IMR-90 (cell line): ENCODE results near the gene SEL1L. TPM values are rescaled to one million over a fixed set of nuclear protein-coding genes. Genes with fewer than 3 reads are reported as not detected.
"Not testable (repeated sequence)": the region's sequence is repeated elsewhere in the genome, so short reads cannot be mapped to it uniquely, and the experiment has no call there.

Source experiments
- ATAC-seq: fragments of 200-7000 bp; cut with Tn5 transposase; 2 replicates; pipeline ENCODE4 v1.9.1; 2020; ENCODE audit warnings: low read depth, mild to moderate bottlenecking, moderate library complexity
- BruUV-seq: library from RNA; stranded (reverse); fragments of 400-500 nt; replicated peaks from 2 replicates; lab custom pipeline; 2021; lab: Mats Ljungman, UMichigan
- CTCF ChIA-PET: fragments of 300-600 bp; formaldehyde crosslinking; extraction: SDS; loops from one replicate; lab custom pipeline; 2021; ENCODE audit warnings: antibody characterized with exemption; lab: Yijun Ruan, JAX
- POLR2A ChIA-PET: fragments of 300-600 bp; sonication (Branson Sonifier 250); formaldehyde crosslinking; loops from one replicate; lab custom pipeline; 2022; ENCODE audit warnings: antibody characterized with exemption; ENCODE audit not compliant: unreplicated experiment; lab: Charles Lee
- DNase-seq: peaks from one replicate; pipeline ENCODE4 v3.0.0; 2013
- H2AFZ ChIP-seq: replicated peaks from 2 replicates; pipeline ENCODE3; 2013; ENCODE audit warnings: low read length, mild to moderate bottlenecking; ENCODE audit not compliant: poor library complexity
- H2AK5ac ChIP-seq: 2 replicates; pipeline ENCODE4 v1.6.1; 2013; ENCODE audit warnings: low read depth, low read length, inconsistent platforms
- H2AK9ac ChIP-seq: replicated peaks from 2 replicates; pipeline ENCODE3; 2013; ENCODE audit warnings: mild to moderate bottlenecking, low read depth, low read length, moderate library complexity; ENCODE audit not compliant: poor library complexity
- H2BK120ac ChIP-seq: 2 replicates; pipeline ENCODE4 v1.6.1; 2013; ENCODE audit warnings: low read depth, low read length, inconsistent platforms
- H2BK15ac ChIP-seq: 3 replicates; pipeline ENCODE4 v1.6.1; 2013; ENCODE audit warnings: low read depth, low read length, inconsistent platforms
- H2BK20ac ChIP-seq: 2 replicates; pipeline ENCODE4 v1.6.1; 2013; ENCODE audit warnings: low read depth, mild to moderate bottlenecking, inconsistent platforms, low read length, moderate library complexity
- H2BK5ac ChIP-seq: 2 replicates; pipeline ENCODE4 v1.6.1; 2013; ENCODE audit warnings: mild to moderate bottlenecking, low read depth, low read length, inconsistent platforms; ENCODE audit not compliant: poor library complexity, severe bottlenecking
- H3K14ac ChIP-seq: replicated peaks from 2 replicates; pipeline ENCODE4 v1.6.1; 2013; ENCODE audit warnings: low read depth, low read length, inconsistent platforms
- H3K18ac ChIP-seq: 2 replicates; pipeline ENCODE4 v1.6.1; 2013; ENCODE audit warnings: low read depth, low read length, control low read depth
- H3K23ac ChIP-seq: 2 replicates; pipeline ENCODE4 v1.6.1; 2013; ENCODE audit warnings: low read depth, low read length, inconsistent platforms
- H3K27ac ChIP-seq: 2 replicates; pipeline ENCODE4 v1.5.1; 2013; ENCODE audit warnings: mild to moderate bottlenecking, control low read depth, low read length; ENCODE audit not compliant: insufficient read depth
- H3K27me3 ChIP-seq: 2 replicates; pipeline ENCODE4 v1.6.1; 2013; ENCODE audit warnings: low read length; ENCODE audit not compliant: control insufficient read depth, insufficient read depth
- H3K36me3 ChIP-seq: 2 replicates; pipeline ENCODE4 v1.6.1; 2013; ENCODE audit warnings: low read length, mixed read lengths; ENCODE audit not compliant: control insufficient read depth, insufficient read depth
- H3K4ac ChIP-seq: 2 replicates; pipeline ENCODE4 v1.6.1; 2013; ENCODE audit warnings: low read depth, low read length, inconsistent platforms
- H3K4me1 ChIP-seq: 2 replicates; pipeline ENCODE4 v1.6.1; 2013; ENCODE audit warnings: low read length, mixed read lengths; ENCODE audit not compliant: control insufficient read depth, insufficient read depth
- H3K4me2 ChIP-seq: 2 replicates; pipeline ENCODE4 v1.6.1; 2013; ENCODE audit warnings: low read depth, mild to moderate bottlenecking, control low read depth, low read length, moderate library complexity
- H3K4me3 ChIP-seq: 2 replicates; pipeline ENCODE4 v1.5.1; 2013; ENCODE audit warnings: low read depth, mild to moderate bottlenecking, control low read depth, low read length, moderate library complexity; ENCODE audit not compliant: insufficient read depth
- H3K56ac ChIP-seq: 2 replicates; pipeline ENCODE4 v1.6.1; 2013; ENCODE audit warnings: low read length, inconsistent platforms; ENCODE audit not compliant: insufficient read depth; ENCODE audit errors: extremely low read depth
- H3K79me1 ChIP-seq, 2 experiments: 2 replicates each; pipeline ENCODE4 v1.6.1; 2013; ENCODE audit warnings: low read length in 2 of 2, inconsistent platforms in 1 of 2, low read depth in 1 of 2
- H3K9ac ChIP-seq: 2 replicates; pipeline ENCODE4 v1.6.1; 2013; ENCODE audit warnings: low read depth, low read length, control low read depth
- H3K9me1 ChIP-seq: 2 replicates; pipeline ENCODE4 v1.6.1; 2013; ENCODE audit warnings: low read length, inconsistent platforms; ENCODE audit not compliant: insufficient read depth
- H3K9me3 ChIP-seq: 2 replicates; pipeline ENCODE4 v1.6.1; 2013; ENCODE audit warnings: low read length; ENCODE audit not compliant: control insufficient read depth, insufficient read depth
- H4K20me1 ChIP-seq: 2 replicates; pipeline ENCODE4 v1.6.1; 2013; ENCODE audit warnings: low read length, inconsistent platforms; ENCODE audit not compliant: insufficient read depth
- H4K5ac ChIP-seq: 2 replicates; pipeline ENCODE4 v1.6.1; 2013; ENCODE audit warnings: mild to moderate bottlenecking, low read depth, low read length, control low read depth
- H4K8ac ChIP-seq, 2 experiments: 2 replicates each; pipeline ENCODE4 v1.6.1; 2013; ENCODE audit warnings: low read depth in 2 of 2, low read length in 2 of 2, control low read depth in 1 of 2, inconsistent platforms in 1 of 2
- H4K91ac ChIP-seq: 2 replicates; pipeline ENCODE4 v1.6.1; 2013; ENCODE audit warnings: low read depth, low read length, inconsistent platforms; ENCODE audit not compliant: insufficient read depth
- WGBS, 2 experiments: methylation state at CpG; one replicate each; pipeline versions ENCODE4 v1.1.5 to v1.1.7; 2013; ENCODE audit warnings: missing lambda C conversion rate in 2 of 2; ENCODE audit not compliant: insufficient read length in 1 of 2; ENCODE audit errors: extremely low coverage in 2 of 2; 5-methylcytosine and 5-hydroxymethylcytosine counted together
- dilution Hi-C: fragments of 300-500 bp; cut with HindIII; formaldehyde crosslinking; loops from one replicate; pipeline ENCODE4 v1.14.3; 2018; ENCODE audit warnings: low sequenced_read_pairs; ENCODE audit not compliant: unreplicated experiment
- in situ Hi-C: fragments of 300-500 bp; cut with MboI; formaldehyde crosslinking; loops from 3 replicates; pipeline ENCODE4 v1.14.3; 2019; ENCODE audit warnings: low sequenced_read_pairs, inconsistent platforms, mixed read lengths
- intact Hi-C: fragments of 100-400 bp; cut with micrococcal nuclease; formaldehyde crosslinking; loops from 2 replicates; pipeline ENCODE4 v1.10.0; 2022
- polyA plus RNA-seq, 3 experiments: library from polyadenylated mRNA; depleted of rRNA; stranded (reverse); fragments of >200 nt; gene quantifications; 2 replicates each; pipeline ENCODE4 v1.2.3, GENCODE V29; 2012; ENCODE audit warnings: low replicate concordance in 1 of 3
- total RNA-seq: library from RNA; depleted of rRNA; stranded (reverse); fragments of >200 nt; gene quantifications from 2 replicates; pipeline ENCODE4 v1.2.3, GENCODE V29; 2012

The SEL1L gene
- total and polyA plus RNA-seq, 2 of the 4 experiments (the other 2 are of a cell fraction), result 21.0 to 62.4 TPM

DNA sequence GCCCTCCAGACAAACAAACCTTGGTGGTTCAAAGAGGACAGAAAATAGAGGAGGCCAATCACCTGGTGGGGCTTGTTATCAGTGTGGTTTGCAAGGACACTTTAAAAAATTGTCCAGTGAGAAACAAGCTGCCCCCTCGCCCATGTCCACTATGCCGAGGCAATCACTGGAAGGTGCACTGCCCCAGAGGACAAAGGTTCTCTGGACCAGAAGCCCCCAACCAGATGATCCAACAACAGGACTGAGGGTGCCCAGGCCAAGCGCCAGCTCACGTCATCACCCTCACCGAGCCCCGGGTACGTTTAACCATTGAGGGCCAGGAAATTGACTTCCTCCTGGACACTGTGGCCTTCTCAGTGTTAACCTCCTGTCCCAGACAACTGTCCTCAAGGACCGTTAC lies 17.7 kb downstream of the SEL1L start:
- H2BK5ac ChIP-seq, ATAC-seq, H3K9me1 ChIP-seq, H3K27me3 ChIP-seq, H3K56ac ChIP-seq, H3K27ac ChIP-seq, H4K8ac ChIP-seq, H3K4ac ChIP-seq, H4K91ac ChIP-seq, H3K4me3 ChIP-seq, DNase-seq, H3K4me2 ChIP-seq, dilution Hi-C loops, H2BK120ac ChIP-seq, H4K20me1 ChIP-seq, in situ Hi-C loops, H3K9ac ChIP-seq, H2AK5ac ChIP-seq, BruUV-seq, H3K23ac ChIP-seq, H3K9me3 ChIP-seq, POLR2A ChIA-PET, CTCF ChIA-PET, H3K14ac ChIP-seq, H2BK20ac ChIP-seq, H3K18ac ChIP-seq, H2BK15ac ChIP-seq, H2AFZ ChIP-seq, intact Hi-C loops, H2AK9ac ChIP-seq, H4K5ac ChIP-seq: not testable (repeated sequence)
- peaks cover 21% of the 10 kb centered on the region for H3K36me3 ChIP-seq
- 90% methylated on average over 2 of the region's 8 CpGs; no CpG with 5 or more reads in 1 of the 2 experiments for WGBS, 2 experiments
- peaks cover 18% of the 10 kb centered on the region for H3K4me1 ChIP-seq
- peaks cover 19 to 37% of the 10 kb centered on the region in 2 experiments for H3K79me1 ChIP-seq

DNA sequence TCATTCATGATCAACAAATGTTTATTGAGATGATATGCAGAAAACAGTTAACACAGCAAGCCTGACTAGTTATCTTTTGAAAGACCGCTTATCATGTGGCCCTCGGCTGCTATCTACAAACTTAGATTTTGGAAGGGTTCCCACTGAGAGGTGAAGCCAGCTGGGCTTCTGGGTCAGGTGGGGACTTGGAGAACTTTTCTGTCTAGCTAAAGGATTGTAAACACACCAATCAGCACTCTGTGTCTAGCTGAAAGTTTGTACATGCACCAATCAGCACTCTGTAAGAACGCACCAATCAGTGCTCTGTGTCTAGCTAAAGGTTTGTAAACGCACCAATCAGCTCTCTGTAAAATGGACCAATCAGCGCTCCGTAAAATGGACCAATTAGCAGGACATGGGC lies 20.8 kb downstream of the SEL1L start:
- CTCF ChIA-PET, dilution Hi-C loops: not testable (repeated sequence)

More for the DNA sequence above, 20.8 kb downstream of the SEL1L start:
- BruUV-seq, ATAC-seq, H4K91ac ChIP-seq, H3K23ac ChIP-seq, DNase-seq, H3K9me1 ChIP-seq, H3K4ac ChIP-seq, H3K9me3 ChIP-seq, POLR2A ChIA-PET, H3K9ac ChIP-seq, H2AK9ac ChIP-seq, H4K20me1 ChIP-seq, H2AK5ac ChIP-seq, H3K14ac ChIP-seq, H4K5ac ChIP-seq, H3K27ac ChIP-seq, H2BK120ac ChIP-seq, H4K8ac ChIP-seq, H2AFZ ChIP-seq, H3K18ac ChIP-seq, H3K4me2 ChIP-seq, H2BK15ac ChIP-seq, in situ Hi-C loops, intact Hi-C loops, H3K27me3 ChIP-seq, H3K4me3 ChIP-seq, H2BK5ac ChIP-seq, H2BK20ac ChIP-seq, H3K56ac ChIP-seq: not testable (repeated sequence)
- WGBS, 2 experiments, result 95% methylated on average over 2 of the region's 6 CpGs; no CpG with 5 or more reads in 1 of the 2 experiments
- Histone ChIP-seq H3K4me1 (peaks cover 11% of the 10 kb centered on the region), H3K36me3 (peaks cover 16% of the 10 kb centered on the region), H3K79me1 (peaks cover 14 to 27% of the 10 kb centered on the region in 2 experiments; a peak in 3 of 4 replicates)
